HG02763 (cell line): Measurements from ENCODE around the gene AKIRIN2.
A peak's percentile ranks its signal among the peaks of the same experiment; 100 is the strongest.

Source experiments
- ATAC-seq: cut with Tn5 transposase; IDR thresholded peaks from one replicate; pipeline ENCODE4 v1.9.1; 2021; ENCODE audit warnings: mild to moderate bottlenecking, moderate library complexity; ENCODE audit not compliant: unreplicated experiment

AKIRIN2 gene

GRCh38 chr6:87701676-87702588 is at the start of gene AKIRIN2:
TSS of gene AKIRIN2 (minus strand) at chr6:87702233. CDS start at chr6:87701684, 549 bp downstream.
- peak; percentile 60 for ATAC-seq

GRCh38 chr6:87747646-87748045 is 45.6 kb upstream of the AKIRIN2 start:
- ATAC-seq = no peak

- no peak for ATAC-seq
Measured at GRCh38 chr6:87745966-87746721, 44.1 kb upstream of the AKIRIN2 start.

GRCh38 chr6:87743454-87743853 is 41.4 kb upstream of the AKIRIN2 start:
- ATAC-seq = no peak

- ATAC-seq = no peak
Measured at GRCh38 chr6:87742106-87742505, 40.1 kb upstream of the AKIRIN2 start.

GRCh38 chr6:87741001-87741650 is 39.1 kb upstream of the AKIRIN2 start:
- no peak for ATAC-seq

GRCh38 chr6:87738744-87739143 is 36.7 kb upstream of the AKIRIN2 start:
- ATAC-seq = no peak

GRCh38 chr6:87738000-87738399 is 36.0 kb upstream of the AKIRIN2 start:
- ATAC-seq = no peak

- no peak for ATAC-seq
Measured at GRCh38 chr6:87736809-87737540, 34.9 kb upstream of the AKIRIN2 start.

- peak; percentile 69 for ATAC-seq
Measured at GRCh38 chr6:87731818-87732661, 30.0 kb upstream of the AKIRIN2 start.

- ATAC-seq = no peak
Measured at GRCh38 chr6:87731080-87731479, 29.0 kb upstream of the AKIRIN2 start.

- ATAC-seq = no peak
Measured at GRCh38 chr6:87729965-87730719, 28.1 kb upstream of the AKIRIN2 start.

- no peak for ATAC-seq
Measured at GRCh38 chr6:87728706-87729105, 26.7 kb upstream of the AKIRIN2 start.

- ATAC-seq = peak; percentile 75
Measured at GRCh38 chr6:87724983-87725811, 23.2 kb upstream of the AKIRIN2 start.

GRCh38 chr6:87723170-87724078 is 21.4 kb upstream of the AKIRIN2 start:
- ATAC-seq = peak; percentile 35

GRCh38 chr6:87722540-87723169 is 20.6 kb upstream of the AKIRIN2 start:
- no peak for ATAC-seq

GRCh38 chr6:87721311-87721710 is 19.3 kb upstream of the AKIRIN2 start:
- ATAC-seq = no peak
